T-helper 2 cell treated with Interferon-gamma antibody and Interleukin-4, amounts not matched to agents 100 ng/mL and 5 ng/mL, for 36 hours (primary cell): Measurements from ENCODE around the gene COL6A6. TPM values are rescaled to one million over a fixed set of nuclear protein-coding genes. Genes with fewer than 3 reads are reported as not detected.

Experiments used
- intact Hi-C: fragments of 100-400 bp; cut with micrococcal nuclease; formaldehyde crosslinking; loops from one replicate; pipeline ENCODE4 v1.15.1; 2023
- total RNA-seq: library from RNA; stranded (reverse); gene quantifications from 2 replicates; pipeline ENCODE4 v1.2.3, GENCODE V29; 2022

The COL6A6 gene
- not detected in 2 replicates for total RNA-seq

GRCh38 chr3:130516645-130517512 lies at the start of gene COL6A6:
TSS of gene COL6A6 (plus strand) at chr3:130517177. CDS start at chr3:130560365, 43,188 bp downstream.
- intact Hi-C loops, result no loop called here

GRCh38 chr3:130468311-130468710 lies 48.7 kb upstream of the COL6A6 start:
- intact Hi-C loops, result no loop called here

GRCh38 chr3:130470126-130470525 lies 46.9 kb upstream of the COL6A6 start:
- intact Hi-C loops, result no loop called here

- intact Hi-C loops, result no loop called here
Observed at GRCh38 chr3:130473416-130473815, 43.6 kb upstream of the COL6A6 start.

GRCh38 chr3:130480736-130481135 lies 36.2 kb upstream of the COL6A6 start:
- intact Hi-C loops, result no loop called here

- intact Hi-C loops, result no loop called here
Observed at GRCh38 chr3:130488288-130488687, 28.7 kb upstream of the COL6A6 start.

- intact Hi-C loops, result no loop called here
Observed at GRCh38 chr3:130488769-130489450, 28.1 kb upstream of the COL6A6 start.

- intact Hi-C loops, result no loop called here
Observed at GRCh38 chr3:130490241-130490640, 26.7 kb upstream of the COL6A6 start.

- intact Hi-C loops, result no loop called here
Observed at GRCh38 chr3:130491431-130491830, 25.5 kb upstream of the COL6A6 start.

GRCh38 chr3:130504701-130505100 lies 12.3 kb upstream of the COL6A6 start:
- intact Hi-C loops, result no loop called here

- intact Hi-C loops, result no loop called here
Observed at GRCh38 chr3:130506031-130506430, 10.9 kb upstream of the COL6A6 start.

- intact Hi-C loops, result no loop called here
Observed at GRCh38 chr3:130507746-130508145, 9.2 kb upstream of the COL6A6 start.

GRCh38 chr3:130509008-130509407 lies 8.0 kb upstream of the COL6A6 start:
- intact Hi-C loops, result no loop called here

- intact Hi-C loops, result no loop called here
Observed at GRCh38 chr3:130514681-130515080, 2.3 kb upstream of the COL6A6 start.

GRCh38 chr3:130515755-130516154 lies 1.2 kb upstream of the COL6A6 start:
- intact Hi-C loops, result no loop called here

- intact Hi-C loops, result no loop called here
Observed at GRCh38 chr3:130517602-130518001, 625 bp downstream of the COL6A6 start.

- intact Hi-C loops, result no loop called here
Observed at GRCh38 chr3:130519754-130520153, 2.8 kb downstream of the COL6A6 start.

- intact Hi-C loops, result no loop called here
Observed at GRCh38 chr3:130522399-130522798, 5.4 kb downstream of the COL6A6 start.

GRCh38 chr3:130527426-130527825 lies 10.4 kb downstream of the COL6A6 start:
- intact Hi-C loops, result no loop called here

GRCh38 chr3:130528120-130528519 lies 11.1 kb downstream of the COL6A6 start:
- intact Hi-C loops, result no loop called here

GRCh38 chr3:130529486-130530215 lies 12.7 kb downstream of the COL6A6 start:
- intact Hi-C loops, result no loop called here

GRCh38 chr3:130533247-130533646 lies 16.3 kb downstream of the COL6A6 start:
- intact Hi-C loops, result no loop called here
